HG03196 (cell line): ENCODE results near the gene NRG3.

Experiments
- ATAC-seq: cut with Tn5 transposase; IDR thresholded peaks from one replicate; pipeline ENCODE4 v1.9.1; 2021; ENCODE audit not compliant: unreplicated experiment

NRG3 gene

DNA sequence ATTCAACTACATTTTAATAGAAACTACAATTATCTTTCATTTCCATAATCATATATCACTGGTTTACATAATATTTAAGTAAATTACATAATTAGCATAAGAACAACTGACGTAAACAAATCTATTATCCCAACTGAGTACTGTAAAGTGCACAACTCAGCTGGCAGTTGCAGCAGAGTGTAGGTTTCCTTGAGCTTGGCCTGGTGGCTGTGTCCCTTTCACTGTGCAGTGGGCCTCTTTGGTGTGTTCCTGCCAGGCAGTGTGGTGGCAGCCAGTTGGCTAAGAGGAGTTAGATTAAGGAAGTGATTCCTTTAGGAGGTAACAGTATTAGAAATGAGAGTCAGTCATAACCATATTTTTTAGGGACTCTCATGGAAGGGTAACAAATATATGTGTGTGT is 7.0 kb downstream of the NRG3 start:
- no peak for ATAC-seq

- no peak for ATAC-seq
These were observed 9.9 kb downstream of the NRG3 start for GRCh38 chr10:81884856-81885255.

DNA sequence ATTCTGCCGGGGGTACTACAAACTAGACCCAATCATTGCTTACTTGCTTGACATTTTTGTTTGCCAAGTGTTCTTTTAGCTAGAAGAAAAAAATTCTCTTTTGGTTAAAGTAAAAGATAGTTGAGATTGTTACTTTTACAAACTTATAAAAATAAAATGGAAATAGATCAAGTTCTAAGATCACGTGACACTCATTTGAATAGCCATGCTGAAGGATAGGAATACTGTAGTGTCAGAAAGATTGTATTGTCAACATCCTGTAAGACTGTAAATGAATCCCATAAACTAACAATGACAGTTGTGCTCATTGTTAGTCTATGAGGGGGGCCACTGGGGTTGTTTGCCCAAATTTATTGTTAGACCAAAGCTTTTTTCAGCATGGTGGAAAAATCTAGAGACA is 10.5 kb downstream of the NRG3 start:
- no peak for ATAC-seq

DNA sequence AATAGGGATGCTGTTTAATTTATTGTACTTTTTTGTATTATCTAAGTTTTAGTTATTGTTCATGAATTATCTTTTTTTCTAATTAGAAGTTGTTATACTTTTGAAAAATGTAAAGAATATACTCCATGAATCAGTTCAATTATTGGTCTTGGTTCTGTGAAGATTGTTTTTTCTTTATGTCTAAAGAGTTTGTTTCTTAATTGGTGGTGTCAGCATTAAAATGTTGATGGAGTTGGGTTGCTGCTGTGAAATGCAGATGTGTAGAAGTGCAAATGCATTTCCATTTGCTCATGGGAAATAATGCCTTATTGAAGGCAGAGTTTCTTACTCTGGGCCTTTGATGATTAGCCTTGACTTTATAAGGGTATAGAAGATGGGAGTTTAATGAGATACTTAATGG is 11.9 kb downstream of the NRG3 start:
- ATAC-seq, result no peak

DNA sequence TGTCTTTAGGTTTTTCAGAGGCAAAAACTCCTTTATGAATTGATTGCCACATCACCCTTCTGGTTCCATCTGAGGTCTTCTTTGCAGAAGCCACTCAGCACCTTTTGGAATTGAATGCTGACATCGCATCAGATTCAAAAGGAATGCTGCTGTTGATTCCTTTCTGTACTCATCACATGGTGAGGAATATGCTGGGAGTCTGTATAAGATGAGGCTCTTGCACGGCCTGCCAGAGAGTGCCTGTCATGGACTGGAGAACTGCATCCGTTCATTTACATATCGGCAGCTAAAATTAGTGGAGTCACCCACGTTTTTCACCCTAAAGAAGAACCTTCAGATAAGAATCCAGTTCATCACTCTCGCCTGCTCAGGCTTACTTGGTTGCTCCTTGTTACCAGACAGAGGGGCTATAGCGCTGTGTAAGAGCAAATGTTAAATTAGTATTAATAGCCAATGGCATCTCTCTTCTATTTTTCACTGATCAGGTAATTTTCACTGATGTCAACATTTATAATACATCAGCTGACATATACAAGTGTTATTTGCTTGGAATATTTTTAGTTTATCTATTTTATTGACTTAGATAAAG is 14.3 kb downstream of the NRG3 start:
- no peak for ATAC-seq

DNA sequence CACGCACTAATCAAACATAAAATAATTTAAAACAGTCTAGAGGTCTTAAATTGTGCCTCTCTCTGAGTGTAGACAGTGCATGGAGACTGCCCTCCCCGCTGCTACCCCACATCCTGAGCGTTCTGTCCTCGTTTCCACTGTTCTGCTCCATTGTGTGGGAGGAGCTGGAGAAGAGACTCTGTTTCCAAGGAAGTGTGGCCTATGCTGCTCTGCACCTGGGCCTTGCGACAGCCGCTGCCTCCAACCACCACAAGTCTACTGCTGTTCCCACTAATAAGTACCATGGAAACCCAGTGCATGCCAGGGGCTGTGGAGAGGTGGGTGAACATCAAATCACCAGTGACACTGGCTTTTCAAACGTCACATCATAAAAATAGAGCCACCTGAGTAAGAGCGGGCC is 19.6 kb downstream of the NRG3 start:
- no peak for ATAC-seq

DNA sequence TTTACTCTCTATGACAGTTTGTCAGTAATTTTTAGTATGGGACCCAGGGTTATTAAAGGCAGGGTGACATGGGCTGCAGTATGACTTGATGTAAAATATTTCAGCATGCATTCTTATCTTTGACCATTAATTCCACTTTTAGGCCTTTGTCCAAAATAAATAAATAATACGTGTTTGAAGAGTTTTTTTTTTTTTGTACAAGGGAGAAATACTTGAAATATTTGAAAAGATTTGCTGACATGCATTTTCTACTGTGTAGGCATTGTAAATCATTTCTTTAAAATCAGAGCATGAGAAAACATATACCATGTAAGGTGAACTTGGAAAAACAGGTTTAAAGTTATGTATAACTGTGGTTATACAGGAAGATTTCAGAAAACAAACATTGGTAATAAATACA is 23.5 kb downstream of the NRG3 start:
- ATAC-seq, result no peak

GRCh38 chr10:81900989-81901388 is 26.0 kb downstream of the NRG3 start:
- ATAC-seq, result no peak

DNA sequence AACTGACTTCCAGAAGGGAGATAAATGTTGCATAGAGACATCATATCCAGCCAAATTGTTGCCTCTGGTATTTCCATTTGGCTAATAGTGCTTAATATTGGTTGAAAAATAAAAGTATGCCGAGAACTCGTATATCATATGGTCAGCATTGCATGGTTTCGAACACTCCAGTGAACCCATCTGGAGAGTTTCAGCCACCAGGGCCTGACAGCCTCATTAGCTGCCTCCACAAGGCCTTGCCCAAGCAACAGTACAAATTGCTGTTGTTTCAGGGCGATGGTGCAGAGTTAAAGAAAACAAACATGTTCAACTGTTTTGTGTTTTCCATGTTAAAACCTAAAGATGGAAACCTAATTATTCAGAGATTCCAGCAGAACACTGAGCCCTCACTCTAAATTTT is 28.5 kb downstream of the NRG3 start:
- ATAC-seq, result no peak

DNA sequence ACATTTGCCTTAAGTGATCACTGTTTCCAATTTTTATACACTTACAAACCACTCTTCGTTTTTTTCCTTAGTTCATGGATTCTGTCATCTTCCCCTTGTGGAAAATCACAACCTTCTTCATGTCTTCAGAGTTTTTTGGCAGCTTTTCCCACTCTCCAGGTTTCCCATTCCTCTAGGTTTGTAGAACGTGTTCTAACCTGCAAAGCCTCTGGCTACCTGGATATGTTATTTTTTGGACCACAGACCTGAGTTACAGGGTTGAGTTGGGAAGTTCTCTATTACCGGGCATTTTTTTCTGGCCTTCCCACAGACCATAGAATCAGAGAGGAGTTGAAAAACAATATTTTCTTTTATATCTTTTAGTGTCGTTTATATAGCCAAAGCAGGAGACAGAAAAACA is 30.2 kb downstream of the NRG3 start:
- ATAC-seq, result no peak

DNA sequence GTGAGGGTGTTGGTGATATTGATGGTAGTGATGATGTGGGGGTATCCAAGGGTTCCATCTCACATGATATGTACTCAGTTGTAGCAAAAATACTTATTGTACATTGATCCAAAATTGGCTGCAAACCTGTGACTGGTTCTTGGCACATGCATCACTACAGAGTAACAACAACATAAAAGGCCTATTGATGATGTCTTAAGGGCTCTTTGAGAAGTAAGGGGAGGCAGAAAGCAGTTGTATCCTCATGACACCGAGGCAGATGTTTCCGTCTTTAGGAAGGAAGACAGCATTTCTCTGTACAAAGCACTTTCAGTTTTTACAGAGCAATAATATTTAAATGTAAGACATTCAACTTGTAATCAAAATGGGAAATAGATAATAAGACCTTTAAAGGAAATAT is 34.5 kb downstream of the NRG3 start:
- no peak for ATAC-seq

GRCh38 chr10:81911328-81911727 is 36.3 kb downstream of the NRG3 start:
- no peak for ATAC-seq

DNA sequence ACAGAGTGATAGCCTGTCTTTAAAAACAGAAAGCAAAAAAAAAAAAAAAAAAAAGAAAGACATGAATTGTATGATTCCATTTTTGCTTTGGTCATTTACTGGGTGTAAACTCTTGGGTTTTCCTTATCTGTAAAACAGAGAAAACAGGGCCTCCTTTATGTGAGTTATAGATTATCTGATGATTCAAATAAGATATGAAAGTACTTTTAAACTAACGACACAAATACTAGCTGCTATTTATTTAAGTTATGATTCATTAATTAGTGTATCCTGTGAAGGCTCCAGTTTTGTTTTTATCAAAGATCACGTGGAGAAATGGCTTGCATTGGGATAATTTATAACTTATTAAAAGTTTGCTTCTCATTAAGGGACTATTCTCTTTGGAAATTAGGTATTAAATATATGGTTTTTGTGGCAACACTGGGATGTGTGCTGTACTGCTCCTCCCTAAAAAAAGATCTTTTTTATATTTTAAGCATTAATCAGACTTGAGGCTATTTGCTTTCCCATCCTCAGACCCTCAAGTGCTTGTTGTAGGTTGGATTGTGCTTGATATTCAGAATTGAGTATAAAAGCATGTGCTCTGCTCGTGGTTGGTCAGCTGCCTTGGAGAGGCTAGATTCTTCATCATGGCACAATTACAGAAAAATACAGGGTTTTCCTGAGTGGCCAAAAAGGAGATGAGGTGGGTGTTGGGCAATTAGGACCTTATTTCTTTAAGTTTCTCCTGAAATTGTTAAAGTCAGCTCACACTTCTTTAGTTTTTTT is 39.9 kb downstream of the NRG3 start:
- no peak for ATAC-seq

DNA sequence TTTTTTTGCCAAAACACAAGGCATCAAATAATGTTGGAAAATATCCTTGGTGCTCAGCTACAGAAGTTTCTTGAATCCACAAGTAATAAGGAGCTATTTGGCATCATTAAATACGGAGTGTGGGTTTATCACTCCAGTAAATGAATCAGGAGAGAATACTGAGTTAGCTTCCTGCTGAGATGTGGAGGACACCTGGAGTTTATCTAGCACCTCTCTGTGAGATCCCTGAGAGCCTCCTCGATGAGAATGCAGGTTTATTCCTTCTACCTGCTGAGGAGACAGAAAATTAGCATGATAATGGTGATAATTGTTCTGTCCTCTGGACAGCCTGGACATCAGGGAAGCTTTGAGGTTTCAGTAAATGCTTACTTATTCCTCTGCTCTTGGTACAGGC is 40.5 kb downstream of the NRG3 start:
- no peak for ATAC-seq

DNA sequence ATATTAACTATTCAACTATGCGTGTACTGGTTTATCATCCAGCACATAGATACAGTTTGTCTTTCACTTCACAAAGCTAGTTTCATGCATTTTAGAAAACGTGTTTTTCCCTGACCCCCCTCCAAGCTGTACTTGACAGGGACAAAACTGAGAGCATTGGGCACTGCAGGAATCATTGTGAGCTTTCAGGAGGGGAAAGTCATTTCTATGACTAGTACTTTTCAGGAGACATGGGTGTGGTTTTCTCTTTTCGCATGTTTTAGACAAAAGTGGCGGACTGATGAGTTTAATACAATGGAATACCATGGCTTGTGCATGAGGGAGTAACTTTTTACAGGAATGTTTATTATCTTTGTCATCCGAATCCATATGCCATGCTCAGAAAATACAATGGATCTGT is 42.7 kb downstream of the NRG3 start:
- no peak for ATAC-seq

- ATAC-seq, result no peak
These were observed 43.8 kb downstream of the NRG3 start for GRCh38 chr10:81918766-81919165.

DNA sequence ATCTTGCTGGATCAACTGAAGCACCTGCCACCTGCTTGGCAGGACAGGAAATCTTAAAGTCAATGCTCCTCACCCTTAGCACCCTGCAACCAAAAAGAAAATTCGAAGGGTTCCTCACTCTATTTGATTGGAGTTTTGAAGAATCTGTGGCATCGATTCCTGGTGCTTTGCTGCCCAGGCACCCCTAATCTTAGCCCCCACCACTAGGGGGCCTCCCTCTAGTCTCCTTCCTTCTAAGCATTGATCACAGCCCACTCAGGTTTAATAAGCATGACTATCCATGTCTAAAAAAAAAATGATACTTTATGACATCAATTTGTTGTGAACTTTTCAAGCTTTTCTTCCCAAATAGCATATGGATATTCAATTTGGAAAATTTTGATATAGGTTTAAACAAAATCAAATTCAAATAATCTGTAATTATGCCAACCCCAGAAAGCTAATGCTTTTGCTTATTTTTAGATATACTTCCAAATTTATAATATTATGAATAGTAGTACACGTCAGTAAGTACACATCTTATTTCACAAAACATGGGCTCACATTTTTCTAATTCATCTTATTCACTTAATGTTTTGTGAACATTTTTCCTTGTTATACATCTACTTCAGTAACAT is 45.3 kb downstream of the NRG3 start:
- no peak for ATAC-seq

DNA sequence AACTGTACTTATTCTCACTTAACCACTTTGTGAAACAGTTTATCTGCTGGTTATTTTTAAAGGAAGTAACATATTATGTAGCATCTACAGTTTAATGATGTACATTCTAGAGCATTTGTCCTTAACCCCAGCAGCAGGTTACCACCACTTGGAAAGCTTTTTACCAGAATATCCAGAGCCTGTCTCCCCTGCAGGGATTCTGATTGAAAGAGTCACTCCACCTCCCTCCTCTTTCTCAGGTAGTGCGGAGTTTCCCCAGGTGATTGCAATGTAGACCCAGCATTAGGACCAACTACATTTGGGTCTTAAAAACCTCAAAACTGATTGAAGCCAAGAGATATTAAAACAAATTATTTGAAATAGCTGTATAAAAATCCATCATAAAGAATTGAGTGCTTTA is 53.1 kb downstream of the NRG3 start:
- no peak for ATAC-seq

DNA sequence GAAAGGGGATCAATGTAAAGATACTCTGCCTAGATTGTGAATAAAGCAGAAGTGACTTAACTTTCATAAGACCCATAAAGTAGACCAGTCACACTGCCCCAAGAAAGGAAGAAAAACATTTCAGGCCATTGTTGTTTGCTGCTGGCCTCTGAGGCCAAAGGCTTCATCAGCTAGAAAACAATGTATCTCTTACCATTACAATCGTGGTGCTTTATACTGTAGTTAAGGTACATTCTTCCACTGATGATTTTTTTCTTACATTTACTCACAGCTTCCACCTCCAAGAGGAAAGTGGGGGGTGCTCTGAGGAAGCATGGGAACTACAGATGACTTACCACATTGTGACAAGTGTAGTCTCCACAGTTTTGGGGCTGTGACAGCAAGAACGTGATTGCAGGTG is 68.6 kb downstream of the NRG3 start:
- ATAC-seq, result no peak

DNA sequence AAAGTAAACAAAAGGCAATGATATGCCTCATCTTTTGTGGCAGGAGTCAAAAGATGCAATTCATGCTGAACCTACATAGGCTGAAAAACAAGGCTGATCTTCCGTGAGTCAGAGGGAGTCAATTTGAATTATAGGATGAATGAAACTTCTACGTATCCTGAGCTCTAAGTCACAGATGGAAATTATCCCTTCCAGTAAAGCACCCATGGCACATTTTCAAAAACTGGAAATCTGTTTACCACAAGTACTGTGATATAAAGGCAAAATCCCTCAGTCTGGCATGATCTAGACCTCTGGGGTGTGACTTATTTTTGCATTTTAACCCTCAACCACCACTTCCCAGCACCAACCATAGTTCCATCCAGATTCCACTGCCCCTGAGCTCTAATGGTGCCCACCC is 69.6 kb downstream of the NRG3 start:
- no peak for ATAC-seq

GRCh38 chr10:81949283-81949682 is 74.3 kb downstream of the NRG3 start:
- no peak for ATAC-seq

- no peak for ATAC-seq
These were observed 75.4 kb downstream of the NRG3 start for GRCh38 chr10:81950358-81950757.

- ATAC-seq, result no peak
These were observed 78.4 kb downstream of the NRG3 start for GRCh38 chr10:81953420-81953819.
